Motor neuron (in vitro differentiated cells): ENCODE results near the gene RPS6KA2. TPM values are rescaled to one million over a fixed set of nuclear protein-coding genes. Genes with fewer than 3 reads are reported as not detected.
"Not testable (repeated sequence)": the region's sequence is repeated elsewhere in the genome, so short reads cannot be mapped to it uniquely, and the experiment has no call there.

Source experiments
- ATAC-seq, 8 experiments: fragments of 200-7000 bp; cut with Tn5 transposase; replicated peaks in 6 of 8; 2 replicates each; pipeline ENCODE4 v1.8.0; 2021; ENCODE audit warnings: mild to moderate bottlenecking in 8 of 8, moderate library complexity in 8 of 8
- H3K27ac ChIP-seq, 2 donors: fragments of 250-450 bp; sonication (Bioruptor Pico); 2 replicates each; pipeline ENCODE4 v1.9.0; 2021; ENCODE audit warnings: antibody characterized with exemption in 2 of 2, mild to moderate bottlenecking in 2 of 2, moderate library complexity in 1 of 2
- H3K4me1 ChIP-seq, 2 donors: fragments of 250-450 bp; sonication (Bioruptor Pico); replicated peaks in 1 of 2; 2 replicates each; pipeline ENCODE4 v1.6.1; 2021; ENCODE audit warnings: antibody characterized with exemption in 2 of 2, mild to moderate bottlenecking in 2 of 2, moderate library complexity in 1 of 2
- H3K4me3 ChIP-seq, 5 donors: fragments of 250-450 bp; sonication (Bioruptor Pico); 2 replicates each; pipeline ENCODE4 v1.9.0; 2021; ENCODE audit warnings: antibody characterized with exemption in 5 of 5, mild to moderate bottlenecking in 5 of 5, moderate library complexity in 4 of 5
- WGBS, 10 experiments: fragments of 450-650 bp; shearing (Covaris generic); methylation state at CpG; one replicate each; pipeline ENCODE4 v1.0.0; 2022; 5-methylcytosine and 5-hydroxymethylcytosine counted together
- in situ Hi-C, 9 experiments: fragments of 400-800 bp; cut with MboI; loops; one replicate each; pipeline ENCODE4 v1.15.0; 2021; ENCODE audit warnings: low sequenced_read_pairs in 9 of 9, low pct_unique_long_range_greater_than_20kb in 2 of 9; ENCODE audit not compliant: unreplicated experiment in 9 of 9
- total RNA-seq, 8 experiments: library from RNA; unstranded; fragments of 300-600 nt; gene quantifications; 2 replicates each; pipeline versions ENCODE4 v1.2.3 to v1.2.4, GENCODE V29; 2022

RPS6KA2 gene
- total RNA-seq, 8 experiments from 2014 or later, result 18.9 to 39.1 (median 24.7) TPM

- WGBS, 10 experiments, result 73 to 94% (median 81%) methylated on average over 3 to 17 of the region's 29 CpGs; no CpG with 5 or more reads in 1 of the 10 experiments
- peak in 4 of 8 experiments; percentile 12 to 35 (median 31) for ATAC-seq
- H3K4me3 ChIP-seq, result no peak overlapping the region
- in situ Hi-C loops, result no loop called here
- peaks cover 0 to 15% of the 10 kb centered on the region in 2 donors for H3K4me1 ChIP-seq
- no peak overlapping the region for H3K27ac ChIP-seq
These were observed 10.9 kb upstream of the RPS6KA2 start for GRCh38 chr6:166637812-166638572.

DNA sequence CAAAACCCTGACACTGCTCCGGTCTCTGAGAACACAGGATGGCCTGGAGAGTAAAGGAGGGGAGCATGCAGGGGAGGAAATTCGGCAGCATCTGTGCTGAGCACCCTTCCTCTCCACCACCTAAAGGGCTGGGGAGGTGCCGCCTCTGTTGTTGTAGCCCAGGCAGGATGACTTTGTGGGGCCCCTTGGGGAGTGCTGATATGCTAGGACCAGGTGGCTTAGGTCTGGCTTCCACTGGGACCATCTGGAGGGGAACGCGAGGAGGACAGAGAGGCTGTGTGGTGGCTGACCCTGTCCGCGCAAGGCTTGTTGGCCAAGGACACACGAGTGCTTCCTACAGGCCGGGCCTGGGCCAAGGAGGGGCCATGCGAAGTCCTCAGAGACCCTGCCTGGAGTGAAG is 9.9 kb upstream of the RPS6KA2 start:
- Histone ChIP-seq H3K4me1 (peaks cover 0 to 15% of the 10 kb centered on the region in 2 donors), H3K27ac (no peak overlapping the region), H3K4me3 (no peak overlapping the region)
- 68 to 100% (median 89%) methylated on average over 1 to 7 of the region's 10 CpGs; no CpG with 5 or more reads in 4 of the 10 experiments for WGBS, 10 experiments
- ATAC-seq, result peak in 2 of 8 experiments; percentile 41 to 52
- in situ Hi-C loops, result no loop called here

DNA sequence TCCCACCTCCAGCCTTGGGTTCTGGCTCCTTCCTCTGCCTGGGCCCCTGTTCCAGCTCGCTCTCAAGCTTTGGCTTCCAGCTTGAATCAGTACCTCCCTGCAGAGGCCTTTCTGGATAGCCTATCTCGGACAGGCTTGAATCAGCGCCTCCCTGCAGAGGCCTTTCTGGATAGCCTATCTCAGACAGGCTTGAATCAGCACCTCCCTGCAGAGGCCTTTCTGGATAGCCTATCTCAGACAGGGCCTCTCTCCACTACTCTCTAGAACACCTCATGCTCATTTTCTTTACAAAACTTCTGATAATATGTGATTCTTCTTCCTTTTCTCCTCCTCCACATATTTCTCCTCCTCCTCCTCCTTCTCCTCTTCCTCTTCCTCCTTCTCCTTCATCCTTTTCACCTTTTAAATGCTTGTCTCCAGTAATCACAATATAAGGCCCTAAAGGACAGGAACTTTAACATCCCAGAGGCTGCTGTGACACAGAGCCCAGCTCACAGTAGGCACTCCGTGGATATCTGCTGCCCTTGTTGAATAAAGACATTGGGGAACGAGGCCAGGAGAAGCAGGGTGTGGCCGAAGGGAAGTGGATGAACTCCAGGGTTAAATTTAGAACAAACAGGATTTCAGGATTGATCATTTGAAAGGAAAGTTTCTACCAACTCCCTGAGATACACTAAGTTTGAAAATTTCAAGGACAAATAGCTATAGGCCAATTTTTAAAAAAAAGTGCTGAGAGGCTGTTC is 9.3 kb upstream of the RPS6KA2 start:
- H3K4me3 ChIP-seq, result no peak overlapping the region
- in situ Hi-C loops, result no loop called here
- peak in 3 of 8 experiments; percentile 42 to 78 (median 56) for ATAC-seq
- H3K4me1 ChIP-seq, result peaks cover 0 to 15% of the 10 kb centered on the region in 2 donors
- no peak overlapping the region for H3K27ac ChIP-seq
- WGBS, 10 experiments, result 0 to 100% (median 74%) methylated on average over 2 to 4 of the region's 6 CpGs; no CpG with 5 or more reads in 3 of the 10 experiments

DNA sequence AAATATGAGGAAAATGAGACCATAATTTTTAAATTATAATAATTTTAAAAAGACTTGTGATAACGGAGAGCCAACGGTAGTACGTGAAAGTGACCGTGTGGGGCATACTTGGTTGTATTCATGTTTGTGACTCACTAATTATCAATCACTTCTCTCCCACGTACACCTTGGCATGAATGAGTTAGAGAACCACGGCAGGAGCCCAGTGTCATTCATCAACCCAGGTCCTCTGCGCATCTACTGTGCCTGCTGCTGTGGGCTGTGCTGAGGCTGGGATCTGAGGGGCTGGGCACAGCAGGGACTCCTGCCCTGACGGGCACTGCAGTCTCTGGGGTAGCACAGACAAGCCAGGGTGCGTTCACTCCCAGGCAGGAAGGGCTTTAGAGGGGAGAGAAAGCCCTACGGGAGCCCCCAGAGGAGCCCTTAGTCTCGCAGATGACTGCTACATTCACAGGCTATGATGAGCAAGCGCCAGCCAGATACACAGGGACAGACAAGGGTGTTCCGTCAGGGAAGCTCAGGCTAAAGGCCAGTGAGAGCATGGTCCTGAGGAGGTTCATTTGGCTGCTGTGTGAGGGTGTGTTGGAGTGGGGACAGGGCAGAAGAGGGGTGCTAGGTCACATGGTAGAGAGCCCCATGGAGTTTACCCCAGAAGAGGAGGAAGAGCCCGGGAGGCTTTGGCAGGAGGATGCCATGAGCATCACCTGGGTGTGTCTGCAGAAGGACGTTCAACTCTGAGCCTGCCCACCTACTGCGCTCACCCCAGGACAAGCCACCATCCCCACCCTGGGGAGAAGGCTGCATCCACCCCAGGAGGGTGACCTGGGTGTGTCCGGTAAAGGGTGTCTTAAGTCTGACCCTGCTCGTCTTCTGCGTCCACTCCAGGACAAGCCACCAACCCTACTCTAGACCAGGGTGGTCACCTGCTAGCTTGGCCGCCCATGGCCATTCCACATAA is 8.2 kb upstream of the RPS6KA2 start:
- in situ Hi-C loops, result no loop called here
- H3K27ac ChIP-seq, result no peak overlapping the region
- H3K4me3 ChIP-seq, result no peak overlapping the region
- peaks cover 0 to 15% of the 10 kb centered on the region in 2 donors for H3K4me1 ChIP-seq
- peak in 5 of 8 experiments; percentile 43 to 80 (median 70) for ATAC-seq
- 33 to 90% (median 71%) methylated on average over 1 to 13 of the region's 20 CpGs for WGBS, 10 experiments

GRCh38 chr6:166634581-166634980 is 7.5 kb upstream of the RPS6KA2 start:
- in situ Hi-C loops, H3K27ac ChIP-seq, ATAC-seq, H3K4me3 ChIP-seq: not testable (repeated sequence)
- WGBS, 10 experiments, result 74 to 96% (median 75%) methylated on average over 2 to 4 of the region's 4 CpGs; no CpG with 5 or more reads in 3 of the 10 experiments
- H3K4me1 ChIP-seq, result peaks cover 0 to 15% of the 10 kb centered on the region in 2 donors

DNA sequence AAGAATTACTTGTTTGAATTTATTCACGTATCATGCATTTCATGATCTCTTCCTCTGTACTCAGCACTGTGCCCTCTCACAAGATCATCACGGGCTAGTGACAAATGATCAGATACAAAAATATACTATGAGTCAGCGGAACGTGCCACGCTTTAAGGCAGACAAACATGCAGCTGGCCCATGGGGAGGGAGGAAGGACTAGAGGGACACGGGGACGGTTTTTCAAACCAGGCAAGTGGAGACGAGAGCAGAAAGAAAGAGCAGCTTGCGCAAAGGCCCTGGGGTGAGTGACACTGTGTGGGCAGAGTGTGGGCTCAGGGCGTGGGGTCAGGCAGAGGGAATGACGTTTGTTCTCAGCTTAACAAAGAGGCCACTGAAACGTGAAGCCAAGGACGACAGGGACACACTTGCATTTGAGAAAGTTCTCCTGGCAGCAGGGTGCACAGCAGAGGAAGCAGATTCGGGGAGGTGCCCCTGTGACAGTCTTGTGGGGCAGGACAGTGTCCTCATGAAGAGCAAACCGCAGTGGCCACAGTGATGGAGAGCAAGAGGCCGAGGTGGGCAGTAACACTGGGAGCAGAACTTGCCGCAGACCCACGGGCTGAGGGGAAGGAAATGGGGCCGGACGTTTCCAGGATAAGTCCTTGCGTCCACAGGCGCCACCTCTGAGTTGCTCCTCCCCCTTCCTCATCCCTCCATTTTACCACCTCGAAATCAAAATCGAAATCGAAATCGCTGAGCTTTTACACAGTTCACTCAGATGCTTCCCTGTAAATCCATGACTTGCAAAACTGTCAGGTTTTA is 6.9 kb upstream of the RPS6KA2 start:
- 43 to 86% (median 80%) methylated on average over 1 to 22 of the region's 26 CpGs for WGBS, 10 experiments
- H3K27ac ChIP-seq, result no peak overlapping the region
- in situ Hi-C loops, result no loop called here
- ATAC-seq, result peak in 5 of 8 experiments; percentile 41 to 74 (median 62)
- H3K4me1 ChIP-seq, result peaks cover under 1 to 16% of the 10 kb centered on the region in 2 donors
- no peak overlapping the region for H3K4me3 ChIP-seq

GRCh38 chr6:166632731-166633130 is 5.7 kb upstream of the RPS6KA2 start:
- peaks cover 3 to 10% of the 10 kb centered on the region in 2 donors for H3K4me1 ChIP-seq
- in situ Hi-C loops, result no loop called here
- no peak overlapping the region for H3K4me3 ChIP-seq
- 76 to 100% (median 94%) methylated on average over 2 to 10 of the region's 11 CpGs; no CpG with 5 or more reads in 2 of the 10 experiments for WGBS, 10 experiments
- no peak overlapping the region for H3K27ac ChIP-seq
- no peak for ATAC-seq

DNA sequence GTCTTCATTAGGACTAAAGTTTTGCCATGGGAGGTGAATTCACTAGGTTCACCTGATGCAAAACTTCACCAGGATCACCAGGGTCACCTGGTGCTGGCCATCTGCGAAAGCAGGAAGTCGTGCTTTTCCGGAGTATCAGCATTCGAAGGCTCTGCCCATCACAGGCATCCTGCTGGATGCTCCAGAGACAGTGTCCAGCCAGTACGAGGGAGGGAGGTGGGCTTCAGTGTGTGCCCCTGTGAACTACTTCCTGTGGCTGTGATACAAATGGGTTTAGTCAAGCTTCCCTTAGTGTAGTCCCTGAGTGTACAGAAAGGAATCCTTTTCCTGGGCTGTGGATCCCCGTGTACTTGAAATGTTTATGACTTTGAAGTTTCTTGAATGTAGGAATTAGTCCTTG is 3.4 kb upstream of the RPS6KA2 start:
- in situ Hi-C loops, result no loop called here
- no peak overlapping the region for H3K27ac ChIP-seq
- H3K4me3 ChIP-seq, result no peak overlapping the region
- 52 to 100% (median 83%) methylated on average over 1 to 5 of the region's 6 CpGs; no CpG with 5 or more reads in 4 of the 10 experiments for WGBS, 10 experiments
- H3K4me1 ChIP-seq, result peaks cover 3 to 10% of the 10 kb centered on the region in 2 donors
- ATAC-seq, result no peak

- H3K4me3 ChIP-seq, result no peak overlapping the region
- in situ Hi-C loops, result no loop called here
- peaks cover 6 to 16% of the 10 kb centered on the region in 2 donors for H3K4me1 ChIP-seq
- ATAC-seq, result no peak
- 25 to 100% (median 66%) methylated on average over 1 to 5 of the region's 5 CpGs; no CpG with 5 or more reads in 1 of the 10 experiments for WGBS, 10 experiments
- no peak overlapping the region for H3K27ac ChIP-seq
These were observed 2.6 kb upstream of the RPS6KA2 start for GRCh38 chr6:166629628-166630027.

GRCh38 chr6:166627875-166628801 is 1.1 kb upstream of the RPS6KA2 start:
- in situ Hi-C loops, result no loop called here
- peak; percentile 27 to 39 (median 32) for ATAC-seq
- WGBS, 10 experiments, result 0 to 9% (median 3%) methylated on average over 2 to 35 of the region's 61 CpGs; no CpG with 5 or more reads in 1 of the 10 experiments
- Histone ChIP-seq H3K4me1 (peaks cover 6 to 16% of the 10 kb centered on the region in 2 donors), H3K27ac (peak overlapping the region; percentile 80 to 85), H3K4me3 (peak overlapping the region; percentile 45 to 55 (median 50))
